ENCODE data around the gene UGT1A7. TPM values are rescaled to one million over a fixed set of nuclear protein-coding genes. Genes with fewer than 3 reads are reported as not detected.

UGT1A7 gene
- total and polyA plus RNA-seq, 2 experiments from 2014 or later, result not detected

- no peaks in the 10 kb centered on the region for H3K4me1 ChIP-seq (ENCODE audit: insufficient read depth)
- H3K27me3 ChIP-seq (replicated peaks; ENCODE audit: insufficient read depth), result peaks cover 23% of the 10 kb centered on the region
- DNase-seq, result no peak
- H3F3A ChIP-seq (ENCODE audit: insufficient read depth), result no peaks in the 10 kb centered on the region
- no peak for TF ChIP-seq EZH2phosphoT487 (IDR thresholded peaks at IDR 0.05; ENCODE audit: insufficient read depth, low read depth)
- TF ChIP-seq EZH2 (IDR thresholded peaks at IDR 0.05; ENCODE audit: insufficient read depth, poor library complexity, severe bottlenecking), result no peak
- H2AFZ ChIP-seq, result no peak overlapping the region
- in situ Hi-C loops (cut with MboI), result no loop called here
- H3K4me2 ChIP-seq (ENCODE audit: unreplicated experiment), result no peak overlapping the region
- no peaks in the 10 kb centered on the region for H3K79me2 ChIP-seq (ENCODE audit: insufficient read depth)
- H3K27ac ChIP-seq, result no peak overlapping the region
- no peaks in the 10 kb centered on the region for H3K9me2 ChIP-seq (ENCODE audit: insufficient read depth)
- H4K20me1 ChIP-seq (ENCODE audit: insufficient read depth), result no peaks in the 10 kb centered on the region
- no peak overlapping the region for H3K4me3 ChIP-seq
- no peaks in the 10 kb centered on the region for H3K36me3 ChIP-seq (ENCODE audit: low read depth)
- WGBS, 2 experiments (ENCODE audit: low coverage in 1 of 2, low lambda C conversion rate in 2 of 2, missing lambda C conversion rate in 2 of 2), result 28 to 32% methylated on average over 14 of the region's 14 CpGs
- no peak overlapping the region for H3K9ac ChIP-seq
- no peaks in the 10 kb centered on the region for H3K9me3 ChIP-seq (ENCODE audit: low read depth)
Measured at GRCh38 chr2:233798335-233799086, 116.8 kb downstream of the UGT1A7 start.

DNA sequence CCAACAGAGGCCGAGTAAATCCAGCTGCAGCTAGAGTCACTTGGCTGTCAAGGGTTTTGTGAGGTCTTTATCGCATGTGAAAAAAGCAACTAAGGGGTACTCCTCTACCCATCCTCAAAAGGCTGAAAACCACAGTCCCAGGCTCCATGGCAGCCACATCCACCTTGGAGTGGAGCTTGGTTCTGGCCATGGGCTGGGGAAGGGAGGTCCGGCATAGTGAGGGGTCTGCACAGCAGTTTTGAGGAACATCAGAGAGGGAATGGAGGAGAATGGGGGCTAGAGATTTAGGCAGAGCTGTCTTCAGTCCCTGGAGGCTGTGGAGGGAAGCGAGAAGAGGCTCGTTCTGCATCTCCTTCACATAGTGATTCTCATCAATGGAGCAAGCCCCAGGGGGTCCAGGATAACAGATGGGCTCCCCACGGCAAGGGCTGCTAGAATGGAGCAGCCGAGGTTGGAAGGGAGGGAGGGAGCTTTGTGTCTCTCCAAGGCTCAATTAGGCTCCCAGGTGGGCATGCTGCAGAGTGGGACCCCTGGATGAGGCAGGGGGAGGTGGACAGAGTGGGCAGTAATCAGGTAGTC, 117.5 kb downstream of the UGT1A7 start:
- Histone ChIP-seq H3K9me3 (ENCODE audit: low read depth) (no peaks in the 10 kb centered on the region), H3F3A (ENCODE audit: insufficient read depth) (no peaks in the 10 kb centered on the region), H3K4me1 (ENCODE audit: insufficient read depth) (no peaks in the 10 kb centered on the region), H2AFZ (no peak overlapping the region), H3K4me2 (ENCODE audit: unreplicated experiment) (no peak overlapping the region), H3K9me2 (ENCODE audit: insufficient read depth) (no peaks in the 10 kb centered on the region), H3K27me3 (replicated peaks; ENCODE audit: insufficient read depth) (peaks cover 16% of the 10 kb centered on the region), H3K4me3 (no peak overlapping the region), H3K79me2 (ENCODE audit: insufficient read depth) (no peaks in the 10 kb centered on the region), H4K20me1 (ENCODE audit: insufficient read depth) (no peaks in the 10 kb centered on the region), H3K27ac (no peak overlapping the region), H3K9ac (no peak overlapping the region), H3K36me3 (ENCODE audit: low read depth) (no peaks in the 10 kb centered on the region)
- no peak for DNase-seq
- 21 to 31% methylated on average over 7 of the region's 7 CpGs for WGBS, 2 experiments (ENCODE audit: low coverage in 1 of 2, low lambda C conversion rate in 2 of 2, missing lambda C conversion rate in 2 of 2)
- in situ Hi-C loops (cut with MboI), result no loop called here
- TF ChIP-seq EZH2 (IDR thresholded peaks at IDR 0.05; ENCODE audit: insufficient read depth, poor library complexity, severe bottlenecking), result no peak
- no peak for TF ChIP-seq EZH2phosphoT487 (IDR thresholded peaks at IDR 0.05; ENCODE audit: insufficient read depth, low read depth)

- 47 to 55% methylated on average over 5 of the region's 5 CpGs for WGBS, 2 experiments (ENCODE audit: low coverage in 1 of 2, low lambda C conversion rate in 2 of 2, missing lambda C conversion rate in 2 of 2)
- H3K27me3 ChIP-seq (replicated peaks; ENCODE audit: insufficient read depth), result peaks cover 11% of the 10 kb centered on the region
- H3K36me3 ChIP-seq (ENCODE audit: low read depth), result no peaks in the 10 kb centered on the region
Measured at GRCh38 chr2:233799716-233800115, 118.0 kb downstream of the UGT1A7 start.

DNA sequence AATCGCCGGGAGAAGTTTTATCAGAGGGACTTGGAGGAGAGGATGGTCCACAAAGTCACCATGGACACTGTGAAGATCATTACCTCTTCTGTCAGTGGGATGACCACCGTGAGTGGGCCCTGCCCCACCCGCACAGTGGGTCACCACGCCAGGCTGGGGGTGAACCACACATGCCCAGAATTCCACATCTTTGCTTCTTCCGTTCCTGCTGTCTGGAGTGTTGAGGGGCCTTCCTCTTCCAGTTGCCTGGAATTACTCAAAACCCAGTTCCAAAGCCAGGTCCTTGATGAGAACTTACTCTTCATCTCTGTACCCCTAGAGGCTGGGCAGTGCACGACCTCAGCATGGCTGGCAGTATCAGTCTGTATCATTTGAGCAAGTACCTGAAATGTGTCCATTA, 118.5 kb downstream of the UGT1A7 start:
- H3K27me3 ChIP-seq (replicated peaks; ENCODE audit: insufficient read depth), result peaks cover 9% of the 10 kb centered on the region
- H3K4me3 ChIP-seq, result no peak overlapping the region
- no peak for DNase-seq
- in situ Hi-C loops (cut with MboI), result no loop called here
- H3K9me2 ChIP-seq (ENCODE audit: insufficient read depth), result no peaks in the 10 kb centered on the region
- H3K9ac ChIP-seq, result no peak overlapping the region
- no peaks in the 10 kb centered on the region for H3K9me3 ChIP-seq (ENCODE audit: low read depth)
- H3K36me3 ChIP-seq (ENCODE audit: low read depth), result no peaks in the 10 kb centered on the region
- H2AFZ ChIP-seq, result no peak overlapping the region
- H3F3A ChIP-seq (ENCODE audit: insufficient read depth), result no peaks in the 10 kb centered on the region
- H3K79me2 ChIP-seq (ENCODE audit: insufficient read depth), result no peaks in the 10 kb centered on the region
- no peaks in the 10 kb centered on the region for H4K20me1 ChIP-seq (ENCODE audit: insufficient read depth)
- WGBS, 2 experiments (ENCODE audit: low coverage in 1 of 2, low lambda C conversion rate in 2 of 2, missing lambda C conversion rate in 2 of 2), result 18 to 28% methylated on average over 7 of the region's 7 CpGs
- H3K27ac ChIP-seq, result no peak overlapping the region
- no peaks in the 10 kb centered on the region for H3K4me1 ChIP-seq (ENCODE audit: insufficient read depth)
- H3K4me2 ChIP-seq (ENCODE audit: unreplicated experiment), result no peak overlapping the region
- TF ChIP-seq EZH2 (IDR thresholded peaks at IDR 0.05; ENCODE audit: insufficient read depth, poor library complexity, severe bottlenecking) (no peak), EZH2phosphoT487 (IDR thresholded peaks at IDR 0.05; ENCODE audit: insufficient read depth, low read depth) (no peak)

More at GRCh38 chr2:233799716-233800115, 118.0 kb downstream of the UGT1A7 start:
- Histone ChIP-seq H3K9ac (no peak overlapping the region), H3K27ac (no peak overlapping the region), H3K9me2 (ENCODE audit: insufficient read depth) (no peaks in the 10 kb centered on the region), H3K9me3 (ENCODE audit: low read depth) (no peaks in the 10 kb centered on the region), H3K4me2 (ENCODE audit: unreplicated experiment) (no peak overlapping the region), H4K20me1 (ENCODE audit: insufficient read depth) (no peaks in the 10 kb centered on the region), H3K4me3 (no peak overlapping the region), H3K79me2 (ENCODE audit: insufficient read depth) (no peaks in the 10 kb centered on the region), H3K4me1 (ENCODE audit: insufficient read depth) (no peaks in the 10 kb centered on the region), H2AFZ (no peak overlapping the region), H3F3A (ENCODE audit: insufficient read depth) (no peaks in the 10 kb centered on the region)
- TF ChIP-seq EZH2 (IDR thresholded peaks at IDR 0.05; ENCODE audit: insufficient read depth, poor library complexity, severe bottlenecking) (no peak), EZH2phosphoT487 (IDR thresholded peaks at IDR 0.05; ENCODE audit: insufficient read depth, low read depth) (no peak)
- in situ Hi-C loops (cut with MboI), result no loop called here
- no peak for DNase-seq
